ENCODE measurements around the gene PIM1.
A peak's percentile ranks its signal among the peaks of the same experiment; 100 is the strongest.

Gene PIM1

DNA sequence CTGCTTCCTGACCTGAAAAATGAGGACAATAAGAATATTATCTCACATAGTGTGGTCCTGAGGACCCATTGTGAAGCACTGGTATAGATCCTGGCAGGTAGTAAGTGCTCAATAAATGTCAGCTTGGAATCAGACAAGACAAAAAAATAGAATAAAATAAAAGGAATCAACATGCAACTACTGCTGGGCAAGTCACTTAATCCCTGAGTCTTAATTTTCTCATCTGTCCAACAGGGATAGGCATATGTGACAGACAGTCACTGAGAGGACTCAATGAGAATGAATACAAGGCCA lies 38.0 kb upstream of the PIM1 start:
- TF ChIP-seq CTCF (IDR thresholded peaks at IDR 0.05; ENCODE audit: low read depth, low read length, missing control alignments): no peak
- no peak overlapping the region for H3K4me3 ChIP-seq (replicated peaks; ENCODE audit: low read depth, low read length)

GRCh38 chr6:37134036-37134395 lies 35.9 kb upstream of the PIM1 start:
- DNase-seq (ENCODE audit: extremely low read depth, low read depth): peak; percentile 87
- H3K4me3 ChIP-seq (replicated peaks; ENCODE audit: low read depth, low read length): no peak overlapping the region
- TF ChIP-seq CTCF (IDR thresholded peaks at IDR 0.05; ENCODE audit: low read depth, low read length, missing control alignments): no peak

More for the DNA sequence above, 38.0 kb upstream of the PIM1 start:
- DNase-seq (ENCODE audit: extremely low read depth, low read depth): no peak

DNA sequence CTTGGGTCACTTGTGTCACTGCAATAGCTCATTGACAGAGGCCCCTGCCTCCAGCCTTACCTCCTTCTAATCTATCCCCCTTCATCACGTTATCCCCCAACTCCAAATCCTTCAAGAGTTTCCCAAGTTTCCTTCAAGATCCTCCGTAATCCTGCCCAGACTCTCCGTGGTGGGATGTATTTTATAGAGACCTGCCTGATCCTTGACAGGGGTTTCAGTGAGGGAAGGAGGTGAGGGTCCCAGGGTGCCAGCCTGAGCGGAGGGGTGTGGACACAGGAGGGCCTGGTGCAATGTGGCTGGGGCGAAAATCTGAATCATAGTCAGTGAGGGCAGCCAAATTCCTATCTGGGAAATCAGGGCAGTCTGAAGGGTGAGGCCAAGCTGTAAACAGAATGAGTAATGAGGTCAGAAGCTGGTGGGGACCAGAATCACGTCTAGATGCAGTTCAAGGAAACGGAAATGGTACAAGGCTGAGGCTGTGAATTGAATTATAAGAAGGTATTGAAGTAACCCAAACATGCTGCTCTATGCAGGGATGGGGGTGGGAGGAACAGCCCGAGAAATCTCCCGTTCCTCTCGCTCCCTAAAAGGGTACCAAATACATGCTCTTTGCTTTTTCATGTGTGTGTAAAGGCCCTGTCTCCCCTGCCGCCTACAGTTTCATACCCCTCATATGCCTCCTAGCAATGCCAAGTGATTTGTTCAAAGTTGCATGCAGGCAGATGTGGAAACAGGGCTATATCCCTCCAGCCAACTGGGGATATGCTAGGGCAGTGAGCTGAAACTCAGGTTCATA lies 35.4 kb upstream of the PIM1 start:
- no peak overlapping the region for H3K4me3 ChIP-seq (replicated peaks; ENCODE audit: low read depth, low read length)
- TF ChIP-seq CTCF (IDR thresholded peaks at IDR 0.05; ENCODE audit: low read depth, low read length, missing control alignments): no peak
- DNase-seq (ENCODE audit: extremely low read depth, low read depth): peak; percentile 97

GRCh38 chr6:37135835-37136694 lies 33.9 kb upstream of the PIM1 start:
- no peak overlapping the region for H3K4me3 ChIP-seq (replicated peaks; ENCODE audit: low read depth, low read length)
- DNase-seq (ENCODE audit: extremely low read depth, low read depth): no peak
- TF ChIP-seq CTCF (IDR thresholded peaks at IDR 0.05; ENCODE audit: low read depth, low read length, missing control alignments): no peak

DNA sequence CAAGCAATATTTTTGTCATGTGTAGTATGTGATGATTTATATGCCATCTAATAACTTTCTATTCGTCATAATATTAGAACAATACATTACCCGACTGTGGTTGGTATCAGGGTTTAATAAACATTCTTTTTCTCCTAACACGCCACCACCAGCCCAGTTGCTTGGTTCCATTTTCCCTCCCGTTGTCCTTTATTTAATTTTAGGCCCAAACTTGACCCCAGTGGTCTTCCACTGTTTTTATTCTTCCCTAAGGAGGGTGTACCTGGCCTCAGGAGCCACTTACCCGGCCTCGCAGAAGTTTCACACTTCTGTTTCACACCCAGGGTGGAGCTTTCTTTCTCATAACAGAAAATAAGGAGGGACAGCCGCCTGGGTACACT lies 33.1 kb upstream of the PIM1 start:
- no peak for TF ChIP-seq CTCF (IDR thresholded peaks at IDR 0.05; ENCODE audit: low read depth, low read length, missing control alignments)
- H3K4me3 ChIP-seq (replicated peaks; ENCODE audit: low read depth, low read length): peak overlapping the region; percentile 26
- DNase-seq (ENCODE audit: extremely low read depth, low read depth): no peak

DNA sequence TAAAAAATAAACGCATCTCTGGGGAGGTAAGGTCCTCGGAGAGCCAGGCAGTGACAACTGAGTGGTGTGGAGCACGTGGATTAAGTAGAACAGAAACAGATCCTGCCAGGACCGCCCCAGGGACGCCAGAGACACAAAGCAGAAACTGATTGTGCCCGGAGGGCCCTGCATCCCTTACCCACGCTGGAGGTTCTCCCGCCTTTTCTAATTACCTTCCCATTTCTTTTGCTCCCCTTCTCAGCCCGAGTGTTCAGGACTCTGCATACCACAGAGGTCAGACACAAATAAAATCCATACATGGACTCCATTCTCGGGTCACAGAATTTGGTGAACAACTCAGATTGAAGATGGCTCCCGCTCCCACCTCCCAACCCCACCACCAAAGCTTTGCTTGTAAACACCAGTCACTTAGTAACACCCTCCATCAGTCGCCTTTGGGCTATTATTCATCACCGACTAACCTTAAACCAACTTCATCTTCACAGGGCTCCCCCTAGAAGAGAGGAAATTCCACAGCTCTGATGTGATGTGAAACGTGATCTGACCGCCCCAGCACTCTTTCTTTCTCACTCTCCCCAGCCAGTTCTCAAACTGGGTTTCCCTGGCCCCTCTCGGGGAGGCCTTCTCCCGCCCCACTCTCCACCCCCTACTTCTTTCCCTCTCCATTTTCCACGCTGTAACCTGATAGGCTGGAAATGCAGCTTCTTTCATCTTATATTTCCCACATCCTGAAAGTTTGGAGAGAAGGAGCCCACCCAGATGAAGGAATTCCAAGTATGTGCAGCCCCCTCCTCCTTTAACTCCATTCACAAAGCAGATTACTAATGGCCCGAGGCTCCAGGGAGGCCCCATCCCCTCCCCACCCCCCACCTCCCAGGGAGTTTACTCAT lies 32.5 kb upstream of the PIM1 start:
- peak; percentile 97 for DNase-seq (ENCODE audit: extremely low read depth, low read depth)
- no peak for TF ChIP-seq CTCF (IDR thresholded peaks at IDR 0.05; ENCODE audit: low read depth, low read length, missing control alignments)
- H3K4me3 ChIP-seq (replicated peaks; ENCODE audit: low read depth, low read length): peak overlapping the region; percentile 26

Data from HFF-Myc (cell line).